GM12878 (cell line): Measurements from ENCODE around the gene TBCCD1.

Experiments
- CBFB ChIP-seq: IDR thresholded peaks from 2 replicates; pipeline ENCODE4 v1.6.1; 2016; ENCODE audit warnings: antibody characterized with exemption, low read depth
- EGR1 ChIP-seq, 2 experiments: IDR thresholded peaks; 1 replicate in 1 of 2; 2 replicates in 1 of 2; pipeline ENCODE4 v1.6.1; 2011 to 2012; ENCODE audit warnings: low read depth in 2 of 2, low read length in 2 of 2, borderline replicate concordance in 1 of 2, mild to moderate bottlenecking in 1 of 2, moderate library complexity in 1 of 2
- EZH2 ChIP-seq: IDR thresholded peaks from 2 replicates; pipeline ENCODE4 v1.6.1; 2012; ENCODE audit warnings: low read depth, mild to moderate bottlenecking, control low read depth, inconsistent platforms, low read length, borderline replicate concordance; ENCODE audit not compliant: control insufficient read depth
- NBN ChIP-seq: fragments of 450-650 bp; IDR thresholded peaks from 2 replicates; pipeline ENCODE4 v1.6.1; 2016
- NR2C2 ChIP-seq: IDR thresholded peaks from 2 replicates; pipeline ENCODE4 v1.6.1; 2011; ENCODE audit warnings: borderline replicate concordance, low read depth; ENCODE audit not compliant: control insufficient read depth, insufficient read length
- POLR2AphosphoS2 ChIP-seq: IDR thresholded peaks from 2 replicates; pipeline ENCODE4 v1.6.1; 2011; ENCODE audit warnings: low read depth, mild to moderate bottlenecking, low read length, improper control_type of control experiment, moderate library complexity
- RELA ChIP-seq: fragments of 450-650 bp; IDR thresholded peaks from 2 replicates; pipeline ENCODE4 v1.8.0; 2014; ENCODE audit warnings: borderline replicate concordance; ENCODE audit not compliant: partially characterized antibody
- SP1 ChIP-seq: IDR thresholded peaks from one replicate; pipeline ENCODE4 v1.6.1; 2011; ENCODE audit warnings: low read depth, low read length
- STAT3 ChIP-seq: IDR thresholded peaks from 2 replicates; pipeline ENCODE4 v1.6.1; 2011; ENCODE audit warnings: low read depth, low read length, improper control_type of control experiment
- TAF1 ChIP-seq: IDR thresholded peaks from 2 replicates; pipeline ENCODE4 v1.6.1; 2011; ENCODE audit warnings: mild to moderate bottlenecking, low read depth, low read length, borderline replicate concordance
- TF ChIP-seq, protein P1 (sequence below), 3 experiments: IDR thresholded peaks in 2 of 3; conservative IDR thresholded peaks in 1 of 3; 2 replicates each; pipeline ENCODE4 v1.5.1; 2011; ENCODE audit warnings: low read depth in 3 of 3, low read length in 3 of 3, mild to moderate bottlenecking in 3 of 3, control low read depth in 2 of 3, moderate library complexity in 2 of 3, inconsistent platforms in 1 of 3, mixed read lengths in 1 of 3; ENCODE audit not compliant: control insufficient read depth in 2 of 3, insufficient read depth in 1 of 3; ENCODE audit errors: extremely low read depth in 1 of 3

DNA sequence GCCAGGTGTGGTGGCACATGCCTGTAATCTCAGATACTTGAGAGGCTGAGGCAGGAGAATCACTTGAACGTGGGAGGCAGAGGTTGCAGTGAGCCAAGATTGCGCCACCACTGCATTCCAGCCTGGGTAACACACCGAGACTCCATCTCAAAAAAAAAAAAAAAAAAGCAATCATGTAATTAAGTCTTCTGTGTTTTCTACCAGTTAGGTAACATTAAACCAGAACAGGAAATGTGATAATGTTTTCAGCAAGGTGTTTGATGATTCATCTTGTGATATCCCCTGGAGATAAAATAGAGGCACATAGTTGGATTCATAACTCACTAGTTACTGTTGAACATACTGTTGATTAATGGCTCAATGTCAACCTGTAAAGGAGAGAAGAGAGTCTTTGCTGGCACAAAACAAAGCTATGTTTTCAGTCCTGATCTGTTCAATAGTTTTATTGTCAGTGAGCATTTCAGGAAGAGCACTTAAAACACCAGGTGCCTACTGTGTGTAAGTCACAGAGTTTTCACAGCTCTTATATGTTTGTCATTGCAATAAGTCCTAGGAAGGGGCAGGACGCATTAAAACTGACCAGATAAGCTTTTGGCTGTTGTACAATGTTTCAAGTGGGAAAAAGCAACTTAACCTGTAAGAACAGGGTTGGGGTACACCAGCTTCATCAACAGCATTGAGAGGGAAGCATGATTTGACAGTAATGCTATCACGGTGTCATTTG is 22.9 kb upstream of the TBCCD1 start:
- TF ChIP-seq, protein P1, sequence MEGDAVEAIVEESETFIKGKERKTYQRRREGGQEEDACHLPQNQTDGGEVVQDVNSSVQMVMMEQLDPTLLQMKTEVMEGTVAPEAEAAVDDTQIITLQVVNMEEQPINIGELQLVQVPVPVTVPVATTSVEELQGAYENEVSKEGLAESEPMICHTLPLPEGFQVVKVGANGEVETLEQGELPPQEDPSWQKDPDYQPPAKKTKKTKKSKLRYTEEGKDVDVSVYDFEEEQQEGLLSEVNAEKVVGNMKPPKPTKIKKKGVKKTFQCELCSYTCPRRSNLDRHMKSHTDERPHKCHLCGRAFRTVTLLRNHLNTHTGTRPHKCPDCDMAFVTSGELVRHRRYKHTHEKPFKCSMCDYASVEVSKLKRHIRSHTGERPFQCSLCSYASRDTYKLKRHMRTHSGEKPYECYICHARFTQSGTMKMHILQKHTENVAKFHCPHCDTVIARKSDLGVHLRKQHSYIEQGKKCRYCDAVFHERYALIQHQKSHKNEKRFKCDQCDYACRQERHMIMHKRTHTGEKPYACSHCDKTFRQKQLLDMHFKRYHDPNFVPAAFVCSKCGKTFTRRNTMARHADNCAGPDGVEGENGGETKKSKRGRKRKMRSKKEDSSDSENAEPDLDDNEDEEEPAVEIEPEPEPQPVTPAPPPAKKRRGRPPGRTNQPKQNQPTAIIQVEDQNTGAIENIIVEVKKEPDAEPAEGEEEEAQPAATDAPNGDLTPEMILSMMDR (IDR thresholded peaks at IDR 0.05 in 2 of 3, conservative IDR thresholded peaks at IDR 0.05 in 1 of 3; ENCODE audit: control insufficient read depth in 2 of 3, extremely low read depth in 1 of 3, insufficient read depth in 1 of 3, low read depth in 3 of 3, low read length in 3 of 3): no peak
- TF ChIP-seq NBN: no peak
- TF ChIP-seq POLR2AphosphoS2: no peak
- TF ChIP-seq EZH2: no peak
- no peak for TF ChIP-seq STAT3
- TF ChIP-seq CBFB: no peak
- TF ChIP-seq RELA: no peak
- TF ChIP-seq NR2C2: no peak
- no peak for TF ChIP-seq TAF1
- TF ChIP-seq SP1: no peak
- TF ChIP-seq EGR1 (IDR thresholded peaks at IDR 0.05; ENCODE audit: borderline replicate concordance in 1 of 2, low read depth in 2 of 2, low read length in 2 of 2): no peak
